RWPE2 (cell line): ENCODE measurements around the gene LRMDA.
"Not testable (repeated sequence)": the region's sequence is repeated elsewhere in the genome, so short reads cannot be mapped to it uniquely, and the experiment has no call there.

Experiments
- ATAC-seq: fragments of 200-7000 bp; cut with Tn5 transposase; 3 replicates; pipeline ENCODE4 v1.9.1; 2021; ENCODE audit warnings: low read depth
- DNase-seq: peaks from one replicate; pipeline ENCODE4 v3.0.0-alpha.2; 2020; ENCODE audit warnings: low spot score
- H3K27ac ChIP-seq: fragments of 450-650 bp; 2 replicates; pipeline ENCODE4 v1.5.1; 2017; ENCODE audit warnings: mild to moderate bottlenecking; ENCODE audit not compliant: poor library complexity, severe bottlenecking
- H3K27me3 ChIP-seq: fragments of 250-450 bp; sonication (Bioruptor Pico); 2 replicates; pipeline ENCODE4 v1.5.1; 2021; ENCODE audit warnings: mild to moderate bottlenecking, moderate library complexity; ENCODE audit not compliant: insufficient read depth, poor library complexity, severe bottlenecking
- H3K36me3 ChIP-seq: fragments of 250-450 bp; sonication (Bioruptor Pico); 2 replicates; pipeline ENCODE4 v1.5.1; 2020; ENCODE audit warnings: low read depth, mild to moderate bottlenecking, moderate library complexity
- H3K4me1 ChIP-seq: fragments of 250-450 bp; sonication (Bioruptor Pico); 2 replicates; pipeline ENCODE4 v1.5.1; 2021; ENCODE audit warnings: mild to moderate bottlenecking, moderate library complexity; ENCODE audit not compliant: insufficient read depth, poor library complexity, severe bottlenecking
- H3K4me3 ChIP-seq: fragments of 250-450 bp; sonication (Bioruptor Pico); 2 replicates; pipeline ENCODE4 v1.5.1; 2021; ENCODE audit warnings: mild to moderate bottlenecking, moderate library complexity; ENCODE audit not compliant: severe bottlenecking
- H3K9me3 ChIP-seq: fragments of 250-450 bp; sonication (Bioruptor Pico); 2 replicates; pipeline ENCODE4 v1.5.1; 2021; ENCODE audit warnings: mild to moderate bottlenecking, moderate library complexity; ENCODE audit not compliant: severe bottlenecking
- CTCF ChIP-seq: fragments of 450-650 bp; IDR thresholded peaks from one replicate; pipeline ENCODE4 v1.5.1; 2017; ENCODE audit warnings: mild to moderate bottlenecking, moderate library complexity; ENCODE audit not compliant: poor library complexity, severe bottlenecking

Gene LRMDA

DNA sequence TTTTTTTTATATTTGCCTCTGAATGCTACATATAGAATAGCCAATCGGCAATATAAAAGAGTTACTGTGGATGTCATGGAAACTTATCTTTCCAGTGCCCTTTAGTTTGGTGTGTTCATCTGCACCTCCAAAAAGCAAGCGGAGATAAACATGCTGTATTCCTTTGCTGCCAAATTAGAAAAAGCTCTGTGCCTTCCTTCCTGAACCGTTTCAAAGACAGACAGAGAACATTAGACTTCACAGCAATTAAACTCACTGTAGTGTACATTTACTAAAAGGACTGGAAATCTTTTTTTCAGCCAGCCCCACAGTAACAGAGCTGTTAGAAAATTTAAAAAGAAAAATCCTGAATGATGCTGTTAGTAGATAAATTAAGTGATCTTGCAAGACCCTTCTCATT is 707.5 kb downstream of the LRMDA start:
- no peaks in the 10 kb centered on the region for H3K4me1 ChIP-seq
- ATAC-seq (no peak), DNase-seq (no peak)
- H3K27ac ChIP-seq = no peak overlapping the region
- no peak overlapping the region for H3K4me3 ChIP-seq
- no peaks in the 10 kb centered on the region for H3K9me3 ChIP-seq
- TF ChIP-seq CTCF = no peak
- no peaks in the 10 kb centered on the region for H3K27me3 ChIP-seq
- H3K36me3 ChIP-seq = no peaks in the 10 kb centered on the region

DNA sequence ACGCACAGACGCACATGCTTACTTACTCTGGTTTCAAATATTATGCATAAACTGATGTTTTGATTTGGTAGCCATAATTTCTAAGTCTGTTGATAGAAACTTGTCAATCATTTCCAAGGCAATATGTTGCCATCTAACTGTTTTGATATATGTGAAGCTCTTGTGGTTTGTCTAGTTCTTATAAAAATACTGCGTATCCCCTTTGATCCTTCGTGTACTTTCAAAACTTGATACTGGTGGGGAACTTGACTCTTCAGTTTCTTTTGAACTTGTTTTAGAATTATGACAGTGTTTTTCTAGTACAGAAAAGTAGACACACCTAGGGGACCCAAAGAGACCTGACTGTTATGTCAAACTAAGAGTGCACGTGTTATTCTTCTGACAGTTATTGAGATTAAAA is 708.0 kb downstream of the LRMDA start:
- Histone ChIP-seq H3K4me3 (no peak overlapping the region), H3K36me3 (no peaks in the 10 kb centered on the region), H3K4me1 (no peaks in the 10 kb centered on the region), H3K9me3 (no peaks in the 10 kb centered on the region), H3K27me3 (no peaks in the 10 kb centered on the region), H3K27ac (no peak overlapping the region)
- ATAC-seq (no peak), DNase-seq (no peak)
- TF ChIP-seq CTCF = no peak

DNA sequence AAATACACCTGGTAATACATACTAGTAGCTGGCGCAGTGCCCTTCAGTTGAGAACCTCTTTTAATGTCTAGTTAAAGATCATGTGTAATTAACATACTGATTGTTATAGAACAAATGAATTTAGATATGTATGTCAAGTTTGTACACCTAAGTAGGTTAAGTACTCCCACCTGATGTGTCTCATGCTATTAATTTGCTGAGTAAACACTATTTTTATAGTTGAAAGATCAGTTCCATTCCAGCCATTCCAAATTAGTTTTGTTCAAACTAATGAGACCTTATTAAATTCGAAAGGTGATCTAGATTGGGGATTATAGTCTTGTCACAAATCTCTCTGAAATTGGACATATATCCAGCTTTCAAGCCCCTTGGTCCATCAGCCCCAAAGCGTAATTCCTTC is 710.0 kb downstream of the LRMDA start:
- no peak for DNase-seq
- Histone ChIP-seq H3K4me1 (no peaks in the 10 kb centered on the region), H3K36me3 (no peaks in the 10 kb centered on the region), H3K27ac (no peak overlapping the region), H3K4me3 (no peak overlapping the region), H3K9me3 (no peaks in the 10 kb centered on the region), H3K27me3 (no peaks in the 10 kb centered on the region)
- no peak for TF ChIP-seq CTCF
- no peak for ATAC-seq

DNA sequence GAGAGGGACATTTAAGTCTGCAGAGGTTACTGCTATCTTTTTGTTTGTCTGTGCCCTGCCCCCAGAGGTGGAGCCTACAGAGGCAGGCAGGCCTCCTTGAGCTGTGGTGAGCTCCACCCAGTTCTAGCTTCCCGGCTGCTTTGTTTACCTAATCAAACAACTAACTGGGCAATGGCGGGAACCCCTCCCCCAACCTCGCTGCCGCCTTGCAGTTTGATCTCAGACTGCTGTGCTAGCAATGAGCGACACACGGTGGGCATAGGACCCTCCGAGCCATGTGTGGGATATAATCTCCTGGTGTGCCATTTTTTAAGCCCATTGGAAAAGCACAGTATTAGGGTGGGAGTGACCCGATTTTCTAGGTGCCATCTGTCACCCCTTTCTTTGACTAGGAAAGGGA is 716.8 kb downstream of the LRMDA start:
- DNase-seq, H3K4me3 ChIP-seq, H3K9me3 ChIP-seq, H3K4me1 ChIP-seq, ATAC-seq, H3K27me3 ChIP-seq, H3K27ac ChIP-seq, H3K36me3 ChIP-seq: not testable (repeated sequence)

DNA sequence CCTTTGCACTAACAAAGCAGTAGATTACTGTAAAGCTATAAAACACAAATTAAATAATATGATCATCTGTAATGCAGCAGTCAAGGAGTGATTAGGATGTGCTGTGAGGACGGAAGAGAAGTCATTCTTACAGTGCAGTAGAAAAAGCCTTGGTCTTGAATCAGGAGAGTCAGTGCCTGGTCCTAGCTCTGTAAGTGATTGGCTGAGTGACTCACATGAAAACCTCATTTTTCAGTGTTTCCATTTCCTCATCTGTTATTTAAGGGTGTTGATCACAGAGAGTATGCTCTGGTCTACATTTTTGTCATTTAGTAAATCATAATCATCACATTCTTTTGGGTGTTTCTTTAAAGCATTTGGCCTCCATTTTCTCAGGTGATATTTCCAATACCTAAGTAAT is 717.8 kb downstream of the LRMDA start:
- no peak overlapping the region for H3K27ac ChIP-seq
- H3K9me3 ChIP-seq = no peaks in the 10 kb centered on the region
- no peak overlapping the region for H3K4me3 ChIP-seq
- H3K4me1 ChIP-seq = no peaks in the 10 kb centered on the region
- H3K27me3 ChIP-seq = no peaks in the 10 kb centered on the region
- no peak for DNase-seq
- ATAC-seq = no peak
- no peaks in the 10 kb centered on the region for H3K36me3 ChIP-seq
- no peak for TF ChIP-seq CTCF
